Epidermal melanocyte (primary cell): Measurements from ENCODE around the gene ERGIC1.
"Not testable (repeated sequence)": the region's sequence is repeated elsewhere in the genome, so short reads cannot be mapped to it uniquely, and the experiment has no call there.

Experiments
- DNase-seq: peaks from one replicate; pipeline ENCODE4 v3.0.0; 2011; ENCODE audit warnings: low spot score; ENCODE audit not compliant: insufficient read length

Gene ERGIC1

DNA sequence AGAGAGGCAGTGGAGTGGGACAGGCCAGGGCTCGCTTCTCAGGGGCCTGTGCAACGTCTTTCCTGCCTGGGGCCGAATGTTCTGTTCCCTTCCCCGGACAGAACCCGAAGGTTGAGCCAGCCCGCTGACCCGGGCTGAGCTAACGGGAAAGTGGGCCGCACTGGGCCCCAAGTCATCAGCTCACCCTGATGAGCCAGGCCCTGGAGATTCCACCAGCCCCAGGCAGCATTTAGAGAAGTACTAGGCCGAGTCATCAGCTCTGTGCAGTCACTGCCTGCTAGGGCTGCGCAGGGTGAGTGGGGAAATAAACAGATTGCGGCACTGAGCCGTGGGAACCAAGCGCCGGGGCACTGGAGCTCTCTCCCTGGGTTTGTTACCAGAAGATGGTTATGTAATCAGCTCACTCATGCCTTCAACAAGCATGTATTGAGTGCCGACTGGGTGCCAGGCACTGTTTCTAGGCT lies 33.9 kb upstream of the ERGIC1 start:
- no peak for DNase-seq

DNA sequence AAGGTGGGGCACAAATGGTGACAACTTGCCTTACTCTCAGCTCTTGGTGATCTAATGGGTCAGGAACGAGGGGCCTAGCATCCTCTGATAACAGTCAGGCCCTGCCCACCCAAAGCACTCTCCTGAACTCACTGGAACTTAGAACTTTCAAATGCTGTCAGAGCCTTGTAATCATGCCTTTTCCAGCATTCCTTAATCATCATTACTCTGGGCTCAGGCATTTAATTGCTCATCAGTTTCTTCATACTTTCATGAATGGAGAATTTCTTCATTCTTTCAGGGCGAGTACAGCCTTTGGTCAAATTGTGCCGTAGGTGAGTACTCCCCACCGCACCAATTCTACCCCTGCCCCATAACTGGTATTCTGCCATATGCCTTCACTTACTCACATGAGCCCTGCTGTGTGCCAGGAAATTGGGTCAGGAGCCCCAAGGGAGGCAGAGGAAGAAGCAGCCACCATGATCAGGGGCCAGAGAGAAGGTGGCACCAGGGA lies 32.8 kb upstream of the ERGIC1 start:
- peak; percentile 63 for DNase-seq

DNA sequence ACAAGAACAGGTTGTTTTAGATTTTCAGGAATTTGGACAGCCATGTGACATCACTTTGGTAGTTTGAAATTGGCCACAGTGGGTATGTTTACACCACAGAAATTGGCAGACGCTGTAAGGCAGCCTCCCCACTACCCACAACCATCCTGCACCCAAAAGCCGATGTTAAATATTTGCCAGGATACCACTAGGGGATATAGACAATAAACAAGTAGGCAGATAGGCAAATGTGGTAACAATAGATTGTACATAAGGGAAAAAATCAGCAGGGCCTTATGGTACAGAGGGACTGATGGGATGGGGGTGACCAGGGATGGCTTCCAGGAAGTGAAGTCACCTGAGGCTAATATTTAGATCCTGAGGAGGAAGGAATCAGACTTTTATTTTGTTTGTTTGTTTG lies 31.9 kb upstream of the ERGIC1 start:
- DNase-seq = no peak

DNA sequence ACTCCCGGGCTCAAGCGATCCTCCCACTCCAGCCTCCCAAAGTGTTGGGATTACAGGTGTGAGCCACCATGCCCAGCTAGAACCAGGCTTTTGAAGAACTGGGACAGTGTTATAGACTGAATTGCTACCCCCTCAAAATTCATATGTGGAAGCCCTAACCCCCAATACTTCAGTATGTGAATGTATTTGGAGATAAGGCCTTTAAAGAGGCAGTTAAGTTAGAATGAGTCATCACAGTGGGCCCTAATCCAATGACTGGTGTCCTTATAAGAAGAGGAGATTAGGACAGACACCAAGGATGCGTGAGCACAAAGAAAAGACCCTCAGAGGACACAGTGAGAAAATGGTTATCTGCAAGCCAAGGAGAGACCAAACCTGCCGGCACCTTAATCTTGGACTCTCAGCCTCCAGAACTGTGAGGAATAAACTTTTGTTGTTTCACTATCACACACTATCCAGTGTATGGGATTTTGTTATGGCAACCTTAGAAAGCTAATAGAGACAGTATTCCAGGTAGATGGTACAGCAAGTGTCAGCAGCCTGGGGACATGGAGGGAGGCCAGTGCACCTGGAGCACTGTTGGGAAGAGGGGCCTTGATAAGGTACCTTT lies 31.4 kb upstream of the ERGIC1 start:
- DNase-seq = no peak

DNA sequence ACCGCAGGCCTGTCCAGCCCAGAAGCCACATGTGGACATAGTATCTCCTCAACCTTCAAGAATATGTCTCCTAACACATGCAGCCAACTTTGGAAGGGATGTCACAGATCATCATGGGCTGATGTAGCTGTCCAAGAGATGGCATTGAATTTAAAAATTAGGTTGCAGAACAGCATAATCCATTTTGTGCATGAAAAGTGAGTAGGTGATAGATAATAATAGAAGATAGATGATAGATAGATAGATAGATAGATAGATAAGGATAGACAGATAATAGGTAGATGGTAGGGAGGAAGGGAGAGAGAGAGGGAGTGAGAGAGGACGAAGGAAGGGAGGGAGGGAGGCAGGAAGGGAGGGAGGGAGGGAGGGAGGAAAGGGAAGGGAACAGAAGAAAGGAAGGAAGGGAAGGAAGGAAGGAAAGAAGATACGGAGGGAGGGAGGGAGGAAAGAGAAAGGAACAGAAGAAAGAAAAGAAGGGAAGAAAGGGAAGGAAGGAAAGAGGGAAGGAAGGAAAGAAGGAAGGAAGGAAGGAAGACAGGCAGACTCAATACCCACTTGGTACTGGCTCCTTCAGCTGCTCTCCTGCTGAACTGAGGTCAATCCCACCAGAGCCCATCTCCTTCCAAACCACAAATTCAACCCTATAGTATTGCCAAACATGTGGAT lies 28.9 kb upstream of the ERGIC1 start:
- no peak for DNase-seq

DNA sequence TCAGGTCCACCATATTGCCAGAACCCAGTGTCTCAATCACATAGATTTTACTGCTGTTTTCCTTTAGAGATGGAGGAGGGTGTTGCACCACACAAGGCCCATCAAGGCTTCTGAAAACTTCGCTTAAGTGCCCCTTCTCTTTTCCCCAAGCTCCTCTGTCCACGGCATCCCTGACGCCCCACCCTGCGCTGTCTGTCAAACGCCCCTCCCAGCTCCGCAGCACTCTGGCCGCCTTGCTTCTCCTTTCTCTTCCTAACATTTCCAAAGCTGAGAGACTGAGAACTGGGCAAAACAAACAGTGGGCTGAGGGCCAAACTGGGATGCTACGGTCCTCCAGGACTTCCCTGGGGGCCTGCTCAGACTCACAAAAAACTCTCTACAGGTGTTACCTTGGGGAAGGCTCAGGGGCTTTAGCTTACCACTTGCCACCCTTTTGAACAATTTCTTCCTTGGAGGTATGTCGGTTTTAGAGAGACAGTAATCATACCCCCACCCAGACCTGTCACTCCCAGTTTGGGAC lies 28.3 kb upstream of the ERGIC1 start:
- DNase-seq = no peak

DNA sequence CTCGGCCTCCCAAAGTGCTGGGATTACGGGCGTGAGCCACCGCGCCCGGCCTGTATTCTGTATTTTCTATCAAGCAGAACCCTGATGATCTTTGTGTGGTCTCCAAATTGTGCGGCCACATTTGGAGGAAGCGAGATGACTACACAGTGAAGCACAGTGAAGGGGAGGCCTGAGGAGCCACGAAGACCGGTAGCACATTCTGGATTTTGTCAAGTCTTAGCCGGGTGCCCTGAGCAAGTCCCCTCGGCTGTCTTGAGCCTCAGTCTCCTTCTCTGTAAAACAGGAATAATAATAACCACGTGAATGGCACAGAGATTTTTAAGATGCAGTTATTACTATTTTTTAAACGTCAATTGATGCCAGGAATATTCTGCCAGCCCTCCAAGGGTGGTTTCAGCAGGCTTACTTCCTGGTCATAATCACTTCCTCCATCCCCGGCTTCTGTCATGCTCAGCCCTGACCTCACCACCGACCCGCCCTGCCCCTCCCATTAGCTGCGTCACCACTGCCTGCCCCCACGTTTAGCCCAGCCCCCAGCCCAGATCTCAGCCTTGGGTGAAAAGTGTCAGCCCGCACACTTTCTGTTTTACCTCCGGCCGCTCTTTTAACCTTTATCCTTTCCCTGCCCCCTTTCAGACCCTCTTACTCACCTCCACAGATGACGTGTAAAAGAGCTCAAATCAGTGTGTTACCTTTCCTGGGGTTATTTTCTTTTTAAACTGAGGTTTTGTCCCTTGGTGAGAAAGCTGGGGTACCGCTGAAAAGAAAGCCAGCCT lies 27.0 kb upstream of the ERGIC1 start:
- DNase-seq = peak; percentile 32

DNA sequence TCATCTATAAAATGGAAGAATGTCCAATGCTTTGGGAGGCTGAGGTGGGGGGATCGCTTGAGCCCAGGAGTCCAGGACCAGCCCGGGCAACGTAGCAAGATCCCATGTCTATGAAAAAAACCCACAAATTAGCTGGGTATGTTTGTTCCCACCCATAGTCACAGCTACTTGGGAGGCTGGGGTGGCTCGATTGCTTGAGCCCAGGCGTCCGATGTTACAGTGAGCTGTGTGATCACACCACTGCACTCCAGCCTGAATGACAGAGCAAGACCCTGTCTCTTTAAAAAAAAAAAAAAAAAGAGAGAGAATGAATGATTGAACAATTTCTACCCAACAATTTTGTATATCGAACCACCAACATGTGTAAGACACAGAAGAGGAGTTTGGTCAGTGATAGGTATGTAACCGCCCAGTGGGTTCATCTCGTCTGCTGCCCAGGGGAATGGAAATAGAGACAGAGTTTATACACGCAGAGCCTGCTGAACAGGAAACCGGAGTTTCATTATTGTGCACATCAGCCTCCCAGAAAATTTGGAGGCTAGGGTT lies 26.2 kb upstream of the ERGIC1 start:
- no peak for DNase-seq

DNA sequence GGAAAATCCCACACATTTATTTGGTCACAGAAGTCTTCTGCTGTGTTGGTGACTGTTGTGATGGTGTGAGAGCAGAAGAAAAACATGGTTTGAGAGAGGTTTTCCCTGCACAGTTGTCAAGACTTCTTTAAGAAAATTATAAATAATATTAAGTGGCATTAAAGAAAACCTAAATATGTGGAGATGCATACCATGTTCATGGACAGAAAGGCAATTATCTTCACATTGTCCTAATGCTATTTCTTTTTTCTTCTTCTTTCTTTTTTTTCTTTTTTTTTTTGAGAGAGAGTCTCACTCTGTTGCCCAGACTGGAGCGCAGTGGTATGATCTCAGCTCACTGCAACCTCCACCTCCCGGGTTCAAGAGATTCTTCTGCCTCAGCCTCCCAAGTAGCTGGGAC lies 24.3 kb upstream of the ERGIC1 start:
- no peak for DNase-seq

DNA sequence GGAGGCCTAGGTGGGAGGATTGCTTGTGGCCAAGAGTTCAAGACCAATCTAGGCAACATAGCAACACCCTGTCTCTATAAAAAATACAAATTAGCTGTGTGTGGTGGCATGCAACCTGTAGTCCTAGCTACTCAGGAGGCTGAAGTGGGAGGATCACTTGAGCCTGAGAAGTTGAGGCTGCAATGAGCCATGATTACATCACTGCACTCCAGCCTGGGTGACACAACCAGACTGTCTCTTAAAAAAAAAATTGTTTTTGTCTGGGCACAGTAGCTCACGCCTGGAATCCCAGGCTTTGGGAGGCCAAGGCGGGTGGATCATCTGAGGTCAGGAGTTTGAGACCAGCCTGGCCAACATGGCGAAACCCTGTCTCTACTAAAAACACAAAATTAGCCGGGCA lies 23.1 kb upstream of the ERGIC1 start:
- not testable (repeated sequence) for DNase-seq

DNA sequence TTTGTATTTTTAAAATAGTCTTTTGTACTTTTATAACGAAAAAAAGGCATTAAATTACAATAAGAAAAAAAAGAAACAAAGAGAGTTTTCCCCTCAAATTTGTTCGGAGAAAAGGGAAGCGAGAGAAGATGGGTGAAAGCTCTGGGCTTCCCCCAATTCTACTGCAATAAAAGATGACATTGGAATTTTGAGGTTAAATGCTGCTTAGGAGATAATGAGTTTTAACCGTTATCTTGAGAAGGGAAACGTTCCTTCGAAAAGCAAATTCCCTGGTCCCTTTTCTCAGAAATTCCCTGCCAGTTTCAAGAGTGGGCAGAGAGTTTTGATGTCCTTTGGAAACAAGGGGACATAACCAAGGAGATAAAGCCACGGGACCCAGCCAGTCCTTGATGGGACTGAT lies 18.4 kb upstream of the ERGIC1 start:
- DNase-seq = no peak

DNA sequence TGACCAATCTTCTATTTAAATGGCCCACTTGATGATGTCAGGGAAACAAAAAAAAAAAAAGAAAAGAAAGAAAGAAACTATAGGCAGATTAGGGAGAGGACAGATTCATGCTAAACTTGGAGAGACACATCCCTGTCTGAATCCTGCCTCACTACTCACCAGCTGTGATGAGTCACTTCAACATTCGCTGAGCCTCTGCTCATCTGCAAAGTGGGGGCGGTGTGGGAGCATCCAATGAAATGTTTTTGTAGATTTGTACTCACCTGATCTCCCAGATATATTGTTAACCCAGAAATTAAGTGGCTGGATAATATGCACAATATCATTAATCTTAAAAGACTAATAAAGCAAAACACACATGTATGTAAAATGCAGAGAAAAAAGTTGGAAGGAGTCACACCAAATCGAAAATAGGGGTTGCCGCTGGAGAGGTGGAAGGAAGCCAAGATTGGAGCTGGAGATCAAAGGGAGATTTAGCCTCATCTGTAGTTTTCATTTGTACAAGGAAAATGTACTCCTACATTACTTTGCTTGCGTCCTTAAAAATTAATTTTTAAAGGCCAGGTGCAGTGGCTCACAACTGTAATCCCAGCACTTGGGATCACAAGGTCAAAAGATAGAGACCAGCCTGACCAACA lies 17.0 kb upstream of the ERGIC1 start:
- DNase-seq = peak; percentile 42

DNA sequence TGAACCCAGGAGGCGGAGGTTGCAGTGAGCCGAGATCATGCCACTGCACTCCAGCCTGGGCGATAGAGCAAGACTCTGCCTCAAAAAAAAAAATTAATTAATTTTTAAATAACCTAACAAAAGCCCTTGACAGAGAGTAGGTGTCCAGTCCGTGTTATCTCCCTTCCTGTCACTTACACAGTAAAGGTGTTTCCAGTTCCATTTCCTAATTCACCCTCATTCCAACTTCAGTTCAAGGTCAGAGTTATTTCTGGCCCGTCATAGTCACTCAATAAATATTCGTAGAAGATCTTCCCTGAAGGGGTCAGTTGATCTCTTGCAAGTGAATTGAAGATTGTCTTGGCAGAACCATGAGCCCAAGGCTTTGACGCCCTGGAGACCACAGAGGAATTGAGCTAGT lies 16.4 kb upstream of the ERGIC1 start:
- no peak for DNase-seq

DNA sequence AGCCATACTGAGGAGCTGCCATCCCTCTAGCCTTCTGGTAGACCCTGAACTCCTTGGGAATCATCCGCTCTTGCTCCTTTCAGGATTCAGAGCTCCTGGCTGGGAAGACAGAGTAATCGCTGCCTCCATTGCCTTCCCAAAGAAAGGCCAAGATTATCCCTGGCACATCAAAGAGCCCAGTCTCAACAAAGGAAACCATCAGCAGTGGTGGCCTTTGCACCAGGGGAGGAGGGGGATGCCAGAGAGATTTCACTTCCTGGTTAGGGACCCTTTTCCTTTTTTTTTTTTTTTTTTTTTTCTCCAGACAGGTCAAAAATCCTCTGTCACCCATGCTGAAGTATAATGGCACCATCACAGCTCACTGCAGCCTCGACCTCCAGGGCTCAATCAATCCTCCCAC lies 16.0 kb upstream of the ERGIC1 start:
- no peak for DNase-seq

DNA sequence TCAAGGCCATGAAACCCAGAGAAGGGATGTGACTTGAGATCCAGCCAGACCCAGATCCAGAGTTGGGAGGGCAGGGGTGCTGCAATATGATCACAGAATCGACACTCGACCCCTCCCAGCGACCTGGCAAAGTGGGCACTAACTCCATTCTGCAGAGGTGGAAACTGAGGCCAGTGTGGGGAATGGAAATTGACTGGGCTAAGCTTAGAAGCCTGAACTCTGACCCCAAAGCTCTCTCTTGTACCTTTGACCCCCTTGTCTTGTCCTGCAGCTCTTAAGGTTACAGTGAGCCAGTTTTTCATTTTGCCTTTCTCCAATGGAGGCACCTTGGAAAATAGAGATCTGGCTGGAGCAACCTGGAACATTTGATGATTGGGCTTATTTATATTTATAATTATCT lies 14.5 kb upstream of the ERGIC1 start:
- DNase-seq = no peak

DNA sequence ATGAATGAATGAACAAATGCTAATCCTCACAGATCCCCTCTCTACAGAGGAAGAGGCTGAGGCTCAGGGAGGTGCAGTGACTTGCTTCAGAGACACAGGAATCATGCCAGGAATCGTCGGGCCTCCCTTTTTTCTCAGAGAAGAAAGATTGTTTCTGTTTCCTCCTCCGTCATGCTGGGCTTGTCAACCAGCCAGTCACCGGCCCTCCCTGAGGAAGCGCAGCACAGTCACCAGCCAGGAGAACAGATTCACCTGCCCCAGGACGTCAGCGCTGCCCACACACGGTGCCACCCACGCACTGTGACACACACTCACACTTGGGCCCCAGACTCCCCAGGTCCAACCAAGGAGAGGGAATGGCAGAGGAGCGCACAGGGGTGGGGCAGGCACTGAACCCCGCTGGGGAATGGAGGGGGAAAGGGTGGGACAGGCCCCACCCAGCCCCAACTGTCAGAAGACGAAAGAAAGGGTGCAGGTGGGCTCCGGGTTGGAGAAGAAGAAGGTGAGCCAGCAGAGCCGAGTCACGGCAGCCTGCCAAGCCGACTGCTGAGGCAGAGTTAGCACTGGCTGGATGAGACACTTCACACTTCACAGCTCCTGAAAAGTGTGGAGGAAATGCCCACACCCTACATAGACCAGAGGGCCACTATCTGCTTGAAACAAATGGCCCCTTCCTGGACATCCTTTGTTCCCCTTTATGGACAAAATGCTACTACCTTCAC lies 13.8 kb upstream of the ERGIC1 start:
- DNase-seq = no peak

DNA sequence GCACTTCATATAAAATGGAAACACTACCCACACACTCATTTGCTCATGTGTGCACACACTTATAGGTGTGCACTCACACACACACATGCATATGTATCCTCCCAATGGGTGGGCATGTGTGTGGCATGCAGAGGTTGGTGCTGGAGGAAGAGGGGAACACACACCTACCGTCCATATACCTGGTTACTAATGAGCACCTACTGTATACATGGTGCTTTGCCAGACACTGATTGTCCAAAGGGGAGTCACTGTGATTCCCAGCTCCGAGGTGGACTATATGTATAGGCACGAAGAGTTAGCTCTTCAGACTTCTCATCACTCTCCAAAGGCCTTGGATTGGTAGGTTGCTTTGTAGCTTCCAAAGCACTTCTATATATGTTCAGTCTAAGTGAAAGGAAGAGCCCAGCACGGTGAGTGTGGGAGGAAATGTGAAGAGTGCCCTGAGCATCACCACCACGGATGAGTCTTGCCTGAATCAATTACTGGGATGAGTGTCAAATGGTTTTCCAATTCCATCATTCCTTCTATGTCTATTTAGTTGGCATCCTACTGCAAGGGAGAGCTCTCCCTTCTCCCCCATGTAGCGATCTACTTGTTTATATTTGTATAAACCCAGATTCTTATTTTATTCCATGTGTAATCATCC lies 12.6 kb upstream of the ERGIC1 start:
- no peak for DNase-seq

DNA sequence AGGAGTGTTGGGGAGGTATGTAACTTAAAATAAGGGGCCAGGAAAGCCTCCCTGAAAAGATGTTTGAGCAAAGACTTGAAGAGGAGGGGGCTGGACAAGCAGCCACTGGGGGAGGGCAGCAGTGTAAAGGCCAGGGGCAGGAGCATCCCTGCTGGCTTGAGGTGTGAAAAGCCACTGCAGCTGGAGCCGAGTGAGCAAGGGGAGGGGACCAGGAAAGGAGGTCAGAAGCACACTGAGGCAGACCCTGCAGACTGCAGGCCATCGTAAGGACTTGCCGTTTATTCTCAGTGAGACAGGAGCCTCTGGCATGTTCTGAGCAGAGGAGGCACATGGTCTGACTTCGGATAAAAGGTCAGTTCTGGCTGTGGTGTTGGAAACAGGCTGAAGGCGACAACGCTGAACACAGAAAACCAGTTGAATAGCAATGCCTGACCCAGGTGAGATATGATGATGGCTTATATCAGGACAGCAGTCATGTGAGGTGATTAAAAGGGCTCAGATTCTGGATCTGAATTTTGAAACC lies 10.2 kb upstream of the ERGIC1 start:
- DNase-seq = no peak

DNA sequence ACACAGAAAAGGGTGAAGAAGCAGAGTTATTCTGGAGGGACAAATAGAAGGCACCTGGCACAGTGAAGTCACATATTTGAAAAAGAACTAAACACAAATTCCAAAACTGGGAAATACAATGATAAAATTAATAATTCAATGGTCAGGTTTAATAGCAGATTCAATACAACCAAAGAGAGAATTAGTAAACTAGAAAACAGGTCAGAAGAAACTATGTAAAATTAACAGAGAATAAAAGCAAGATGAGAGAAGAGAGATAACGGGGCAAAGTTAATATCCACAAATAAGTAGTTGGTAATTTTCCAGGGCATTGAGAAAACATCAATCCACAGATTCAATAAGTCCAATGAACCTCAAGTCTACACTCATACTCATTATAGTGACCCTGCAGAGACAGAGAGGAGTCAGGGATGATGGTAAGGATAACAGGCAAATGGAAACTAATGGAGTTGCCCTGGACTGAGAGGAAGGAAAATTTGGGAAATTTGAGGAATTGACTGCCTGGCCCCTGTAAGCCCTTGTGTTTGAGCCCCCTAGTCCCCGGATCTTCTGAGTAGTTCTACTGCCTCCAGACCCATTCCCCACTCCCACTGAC lies 8.3 kb upstream of the ERGIC1 start:
- DNase-seq = no peak

DNA sequence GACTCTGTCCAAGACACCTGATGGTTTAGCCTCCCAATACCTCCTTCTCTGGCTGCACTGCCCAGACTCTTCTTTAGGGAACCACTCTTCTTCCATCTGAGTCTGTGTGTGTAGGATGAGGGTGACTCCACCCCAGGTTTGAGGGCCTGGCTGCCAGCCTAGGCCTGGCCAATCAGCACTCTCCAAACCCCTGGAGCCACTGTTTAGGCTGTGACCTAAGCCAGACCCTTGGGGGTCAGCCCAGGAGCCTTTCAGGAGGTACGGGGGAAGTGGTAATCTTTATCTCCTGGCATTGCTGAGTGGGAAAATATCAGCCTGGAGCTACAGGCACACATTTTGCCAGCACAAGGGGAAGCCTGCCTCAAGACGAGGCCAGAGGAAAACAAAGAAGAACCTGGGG lies 6.2 kb upstream of the ERGIC1 start:
- no peak for DNase-seq
